MCF 10A (cell line): ENCODE measurements around the gene MAP3K7CL. TPM values are rescaled to one million over a fixed set of nuclear protein-coding genes. Genes with fewer than 3 reads are reported as not detected.
"Not testable (repeated sequence)": the region's sequence is repeated elsewhere in the genome, so short reads cannot be mapped to it uniquely, and the experiment has no call there.

Source experiments
- BruUV-seq: library from RNA; stranded (reverse); fragments of 400-500 nt; replicated peaks from 2 replicates; lab custom pipeline; 2021; lab: Mats Ljungman, UMichigan
- CTCF ChIA-PET: fragments of 300-600 bp; sonication (Branson Sonifier 250); formaldehyde crosslinking; extraction: SDS; loops from one replicate; lab custom pipeline; 2021; ENCODE audit warnings: antibody characterized with exemption, inconsistent platforms; lab: Yijun Ruan, JAX
- POLR2A ChIA-PET: fragments of 300-600, 350-650 bp; sonication (Branson Sonifier 250); formaldehyde crosslinking; extraction: SDS; loops from one replicate; lab custom pipeline; 2020; ENCODE audit warnings: antibody characterized with exemption, inconsistent platforms; lab: Yijun Ruan, JAX
- DNase-seq: peaks from one replicate; pipeline ENCODE4 v3.0.0-alpha.2; 2018; ENCODE audit not compliant: unreplicated experiment
- H3K27ac Mint-ChIP-seq: one replicate; pipeline ENCODE4 v1.8.0; 2022; ENCODE audit warnings: mild to moderate bottlenecking, low read depth, mixed read lengths; ENCODE audit not compliant: unreplicated experiment
- H3K27me3 Mint-ChIP-seq: one replicate; pipeline ENCODE4 v1.8.0; 2022; ENCODE audit warnings: mixed read lengths; ENCODE audit not compliant: insufficient read depth, unreplicated experiment
- H3K36me3 Mint-ChIP-seq: one replicate; pipeline ENCODE4 v1.8.0; 2022; ENCODE audit warnings: mild to moderate bottlenecking, moderate library complexity, mixed read lengths; ENCODE audit not compliant: insufficient read depth, unreplicated experiment
- H3K4me1 Mint-ChIP-seq: one replicate; pipeline ENCODE4 v1.8.0; 2022; ENCODE audit warnings: mixed read lengths; ENCODE audit not compliant: insufficient read depth, unreplicated experiment
- H3K4me3 Mint-ChIP-seq: one replicate; pipeline ENCODE4 v1.8.0; 2022; ENCODE audit warnings: mild to moderate bottlenecking, moderate library complexity, mixed read lengths; ENCODE audit not compliant: unreplicated experiment
- H3K9me3 Mint-ChIP-seq: one replicate; pipeline ENCODE4 v1.8.0; 2022; ENCODE audit warnings: mixed read lengths; ENCODE audit not compliant: unreplicated experiment
- intact Hi-C: fragments of 100-400 bp; cut with micrococcal nuclease; formaldehyde crosslinking; loops from 2 replicates; pipeline ENCODE4 v1.14.1; 2022
- total RNA-seq: library from RNA; stranded (reverse); gene quantifications from 2 replicates; pipeline ENCODE4 v1.2.3, GENCODE V29; 2022
- TF ChIP-seq, protein P1 (sequence below): fragments of 200-600 bp; IDR thresholded peaks from one replicate; pipeline ENCODE4 v1.8.0; 2022; ENCODE audit warnings: antibody characterized with exemption, mild to moderate bottlenecking; ENCODE audit not compliant: unreplicated experiment

MAP3K7CL gene
- total RNA-seq, 1 experiment from 2014 or later = 4.9 TPM

DNA sequence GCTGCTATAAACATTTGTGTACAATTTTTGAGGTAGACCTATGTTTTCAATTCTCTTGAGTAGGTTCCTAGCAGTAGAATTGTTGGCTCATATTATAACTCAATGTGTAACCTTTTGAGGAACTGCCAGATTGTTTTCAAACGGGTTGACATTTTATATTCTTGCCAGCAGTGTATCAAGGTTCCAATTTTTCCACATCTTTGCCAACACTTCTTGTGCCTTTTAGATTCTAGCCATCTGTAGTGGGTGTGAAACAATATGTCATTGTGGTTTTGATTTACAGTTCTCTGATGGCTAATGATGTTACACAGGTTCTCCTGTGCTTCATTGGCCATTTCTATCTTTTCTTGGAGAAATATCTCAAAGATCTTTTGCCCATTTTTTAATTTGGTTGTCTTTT, 36.4 kb downstream of the MAP3K7CL start:
- ChIA-PET POLR2A (no interaction called here), CTCF (no interaction called here)
- no peaks in the 10 kb centered on the region for H3K36me3 Mint-ChIP-seq
- DNase-seq = no peak
- H3K4me3 Mint-ChIP-seq = no peak overlapping the region
- TF ChIP-seq, protein P1, sequence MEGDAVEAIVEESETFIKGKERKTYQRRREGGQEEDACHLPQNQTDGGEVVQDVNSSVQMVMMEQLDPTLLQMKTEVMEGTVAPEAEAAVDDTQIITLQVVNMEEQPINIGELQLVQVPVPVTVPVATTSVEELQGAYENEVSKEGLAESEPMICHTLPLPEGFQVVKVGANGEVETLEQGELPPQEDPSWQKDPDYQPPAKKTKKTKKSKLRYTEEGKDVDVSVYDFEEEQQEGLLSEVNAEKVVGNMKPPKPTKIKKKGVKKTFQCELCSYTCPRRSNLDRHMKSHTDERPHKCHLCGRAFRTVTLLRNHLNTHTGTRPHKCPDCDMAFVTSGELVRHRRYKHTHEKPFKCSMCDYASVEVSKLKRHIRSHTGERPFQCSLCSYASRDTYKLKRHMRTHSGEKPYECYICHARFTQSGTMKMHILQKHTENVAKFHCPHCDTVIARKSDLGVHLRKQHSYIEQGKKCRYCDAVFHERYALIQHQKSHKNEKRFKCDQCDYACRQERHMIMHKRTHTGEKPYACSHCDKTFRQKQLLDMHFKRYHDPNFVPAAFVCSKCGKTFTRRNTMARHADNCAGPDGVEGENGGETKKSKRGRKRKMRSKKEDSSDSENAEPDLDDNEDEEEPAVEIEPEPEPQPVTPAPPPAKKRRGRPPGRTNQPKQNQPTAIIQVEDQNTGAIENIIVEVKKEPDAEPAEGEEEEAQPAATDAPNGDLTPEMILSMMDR = no peak
- H3K27me3 Mint-ChIP-seq = no peaks in the 10 kb centered on the region
- intact Hi-C loops = no loop called here
- no peaks in the 10 kb centered on the region for H3K9me3 Mint-ChIP-seq
- no TSS peak for BruUV-seq
- peaks cover 51% of the 10 kb centered on the region for H3K4me1 Mint-ChIP-seq
- H3K27ac Mint-ChIP-seq = no peak overlapping the region

DNA sequence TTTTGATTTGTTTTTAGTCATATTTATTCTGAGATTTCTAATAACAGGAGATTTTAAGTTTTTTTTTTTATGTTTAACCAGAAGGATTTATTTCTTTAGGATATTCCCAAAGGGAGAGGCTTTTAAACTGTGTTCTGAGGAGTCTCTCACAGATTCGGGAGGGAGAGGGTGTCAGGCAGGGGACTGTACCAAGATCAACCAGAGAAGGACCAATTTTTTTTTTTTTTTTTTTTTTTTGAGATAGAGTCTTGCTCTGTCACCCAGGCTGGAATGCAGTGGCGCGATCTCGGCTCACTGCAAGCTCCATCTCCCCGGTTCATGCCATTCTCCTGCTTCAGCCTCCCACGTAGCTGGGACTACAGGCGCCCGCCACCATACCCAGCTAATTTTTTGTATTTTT, 37.0 kb downstream of the MAP3K7CL start:
- not testable (repeated sequence) for H3K9me3 Mint-ChIP-seq, BruUV-seq
- peaks cover 49% of the 10 kb centered on the region for H3K4me1 Mint-ChIP-seq

DNA sequence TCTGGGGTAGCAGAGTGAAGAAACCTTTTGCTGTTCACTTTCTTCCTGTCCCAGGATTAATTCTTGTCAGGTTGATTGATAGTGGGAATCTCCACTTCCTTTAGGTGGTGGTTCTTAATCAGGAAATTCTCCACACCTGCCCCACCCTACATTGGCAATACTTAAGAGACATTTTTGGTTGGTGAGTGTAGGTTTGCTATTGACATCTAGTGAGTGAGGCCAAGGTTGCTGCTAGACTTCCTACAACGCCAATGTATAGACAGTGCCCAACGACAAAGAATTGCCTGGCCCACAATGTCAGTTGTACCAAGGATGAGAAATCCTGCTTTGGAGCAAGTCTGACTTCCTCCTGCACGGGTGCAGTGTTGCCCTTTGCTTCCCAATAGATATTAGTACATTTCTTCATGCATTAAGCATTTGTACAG, 38.5 kb downstream of the MAP3K7CL start:
- Mint-ChIP-seq H3K27me3 (no peaks in the 10 kb centered on the region), H3K36me3 (no peaks in the 10 kb centered on the region), H3K9me3 (no peaks in the 10 kb centered on the region), H3K4me1 (peaks cover 42% of the 10 kb centered on the region), H3K27ac (peak overlapping the region; percentile 81), H3K4me3 (no peak overlapping the region)
- CTCF ChIA-PET = interaction anchor here (0.6 to 4.1 kb wide), 7 partner anchors 10 to 179 kb away, joined by 3 to 29 read pairs (median 6); partner anchors contain the start of gene BACH1
- peak; percentile 87 for DNase-seq
- intact Hi-C loops = no loop called here
- TF ChIP-seq, protein P1 = no peak
- POLR2A ChIA-PET = interaction anchor here (0.6 to 4.0 kb wide), 19 partner anchors 10 to 134 kb away, joined by 3 to 37 read pairs (median 4); partner anchors contain the start of gene BACH1
- no TSS peak for BruUV-seq

More for the DNA sequence above, 37.0 kb downstream of the MAP3K7CL start:
- H3K4me3 Mint-ChIP-seq, DNase-seq, H3K27me3 Mint-ChIP-seq, H3K36me3 Mint-ChIP-seq, intact Hi-C loops: not testable (repeated sequence)
- peak overlapping the region; percentile 81 for H3K27ac Mint-ChIP-seq
- CTCF ChIA-PET = interaction anchor here (0.9 kb wide), 1 partner anchor 181 kb away, joined by 5 read pairs; no protein-coding TSS in a partner anchor
- POLR2A ChIA-PET = interaction anchor here (1.2 to 4.0 kb wide), 6 partner anchors 12 to 133 kb away, joined by 3 to 37 read pairs (median 6); no protein-coding TSS in a partner anchor

DNA sequence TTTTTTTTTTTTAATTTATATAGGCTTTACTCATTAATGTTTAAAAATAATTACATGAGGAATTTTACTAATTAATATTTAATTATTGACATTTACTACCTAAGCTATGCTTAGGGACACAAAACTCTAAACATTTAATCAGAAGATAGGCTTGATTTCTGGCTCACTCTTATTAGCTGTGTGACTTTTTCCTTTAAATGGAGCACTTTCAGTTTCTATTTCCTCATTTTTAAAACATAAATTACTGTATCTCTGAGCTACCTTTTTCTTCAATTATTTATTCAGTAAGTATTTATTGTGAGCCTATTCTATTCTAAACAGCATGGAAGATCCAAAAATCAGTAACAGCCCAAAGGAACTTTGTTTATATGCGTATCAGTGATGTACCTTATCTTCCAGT, 40.5 kb downstream of the MAP3K7CL start:
- intact Hi-C loops = no loop called here
- H3K36me3 Mint-ChIP-seq = no peaks in the 10 kb centered on the region
- BruUV-seq = no TSS peak

More for the DNA sequence above, 40.5 kb downstream of the MAP3K7CL start:
- TF ChIP-seq, protein P1 = no peak
- H3K27me3 Mint-ChIP-seq = no peaks in the 10 kb centered on the region
- no peak for DNase-seq
- ChIA-PET CTCF (interaction anchor here (0.7 to 4.1 kb wide), 5 partner anchors 11 to 177 kb away, joined by 3 to 29 read pairs (median 5); partner anchors contain the start of gene BACH1), POLR2A (interaction anchor here (0.6 to 4.0 kb wide), 7 partner anchors 11 to 129 kb away, joined by 3 to 37 read pairs (median 3); no protein-coding TSS in a partner anchor)
- peaks cover 39% of the 10 kb centered on the region for H3K4me1 Mint-ChIP-seq
- H3K27ac Mint-ChIP-seq = no peak overlapping the region
- H3K4me3 Mint-ChIP-seq = no peak overlapping the region
- no peaks in the 10 kb centered on the region for H3K9me3 Mint-ChIP-seq
